ENCODE data around the gene ZC3H12D. TPM values are rescaled to one million over a fixed set of nuclear protein-coding genes. Genes with fewer than 3 reads are reported as not detected.

The ZC3H12D gene
- total and polyA plus RNA-seq, 2 donors (not counting 3 experiments of a cell fraction or from before 2014, with no cell fraction given): 0.06 TPM; not detected in 1

DNA sequence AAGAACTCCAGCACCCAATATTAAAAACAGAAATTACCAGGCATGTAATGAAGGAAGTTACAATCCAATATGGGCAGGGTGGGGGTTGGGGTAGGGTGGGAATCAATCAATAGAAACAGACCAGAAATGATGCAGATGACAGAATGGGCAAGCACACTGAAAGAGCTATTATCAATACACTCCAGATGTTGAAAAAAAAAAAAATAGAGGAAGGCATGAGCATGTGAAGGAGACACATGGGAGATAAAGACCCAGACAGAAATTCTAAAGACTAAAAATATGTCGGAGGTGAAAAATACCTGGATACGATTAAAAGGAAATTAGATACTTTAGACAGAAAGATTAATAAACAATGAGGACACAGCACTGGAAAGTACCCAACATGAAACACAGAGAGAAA lies 19.1 kb upstream of the ZC3H12D start:
- Histone ChIP-seq H3K4me2 (ENCODE audit: insufficient read depth, low read length) (no peak overlapping the region), H3K36me3 (ENCODE audit: control insufficient read depth in 2 of 2, extremely low read depth in 1 of 2, insufficient read depth in 2 of 2, low read length in 2 of 2) (no peaks in the 10 kb centered on the region), H4K20me1 (replicated peaks; ENCODE audit: control insufficient read depth, extremely low read depth, insufficient read depth, low read length) (no peaks in the 10 kb centered on the region), H3K27ac (ENCODE audit: insufficient read depth, low read depth, low read length) (no peak overlapping the region), H3K4me1 (ENCODE audit: control insufficient read depth, extremely low read depth, insufficient read depth, low read length) (no peaks in the 10 kb centered on the region), H3K9me3 (replicated peaks; ENCODE audit: control insufficient read depth, insufficient read depth, low read length) (no peaks in the 10 kb centered on the region), H3K79me2 (ENCODE audit: control insufficient read depth, insufficient read depth, low read length) (no peaks in the 10 kb centered on the region), H3K9ac (replicated peaks; ENCODE audit: extremely low read depth, insufficient read depth, low read length) (no peak overlapping the region), H3K4me3 (replicated peaks in 1 of 3; ENCODE audit: insufficient read depth in 1 of 3, low read depth in 1 of 3, low read length in 3 of 3) (no peak overlapping the region), H2AFZ (ENCODE audit: low read depth, low read length) (no peak overlapping the region), H3K27me3 (ENCODE audit: control insufficient read depth in 2 of 2, insufficient read depth in 2 of 2, low read length in 2 of 2) (no peaks in the 10 kb centered on the region), H3K9me1 (replicated peaks; ENCODE audit: control insufficient read depth, extremely low read depth, insufficient read depth, low read length) (no peaks in the 10 kb centered on the region)
- ChIA-PET CTCF (interaction anchor here (2.1 kb wide), 1 partner anchor 13 kb away, joined by 10 read pairs; no protein-coding TSS in a partner anchor), POLR2A (no interaction called here)
- dilution Hi-C loops (cut with MboI; ENCODE audit: extremely low pct_ligation_motif_present, low sequenced_read_pairs): no loop called here
- intact Hi-C loops (cut with micrococcal nuclease): no loop called here
- FAIRE-seq (no peak), DNase-seq (ENCODE audit: low read depth, low spot score) (no peak)
- TF ChIP-seq EZH2 (IDR thresholded peaks at IDR 0.05; ENCODE audit: borderline replicate concordance, low read depth, low read length, severe bottlenecking) (no peak), JUN (IDR thresholded peaks at IDR 0.05; ENCODE audit: borderline replicate concordance, insufficient read depth, insufficient read length, low read depth) (no peak), POLR2A (IDR thresholded peaks at IDR 0.05; ENCODE audit: low read depth, low read length) (no peak), FOS (IDR thresholded peaks at IDR 0.05; ENCODE audit: borderline replicate concordance, insufficient read depth, low read length) (no peak), MAX (IDR thresholded peaks at IDR 0.05; ENCODE audit: insufficient read depth, insufficient read length) (no peak), POLR2AphosphoS5 (IDR thresholded peaks at IDR 0.05; ENCODE audit: insufficient read depth, low read depth, low read length) (no peak), GATA2 (IDR thresholded peaks at IDR 0.05; ENCODE audit: insufficient read depth, insufficient read length, low read depth, low read length) (no peak), CTCF (IDR thresholded peaks at IDR 0.05; ENCODE audit: extremely low read depth in 1 of 2, insufficient read depth in 1 of 2, low read depth in 1 of 2, low read length in 2 of 2) (no peak), MYC (IDR thresholded peaks at IDR 0.05; ENCODE audit: low read depth, low read length) (no peak)
- BruUV-seq (replicated peaks): no TSS peak

All from endothelial cell of umbilical vein (primary cell).